H1 (cell line): Measurements from ENCODE around the gene ERAS. TPM values are rescaled to one million over a fixed set of nuclear protein-coding genes. Genes with fewer than 3 reads are reported as not detected.

Experiments
- CTCF ChIA-PET: fragments of 300-600 bp; sonication (Branson Sonifier 250); formaldehyde crosslinking; loops from one replicate; lab custom pipeline; 2021; ENCODE audit not compliant: partially characterized antibody; lab: Charles Lee
- POLR2A ChIA-PET: fragments of 300-600 bp; sonication (Branson Sonifier 250); formaldehyde crosslinking; loops from one replicate; lab custom pipeline; 2021; ENCODE audit warnings: inconsistent platforms; ENCODE audit not compliant: partially characterized antibody; lab: Charles Lee
- DNase-seq, 2 experiments: peaks; one replicate each; pipeline versions ENCODE4 v3.0.0 to v3.0.0-alpha.2; 2010 to 2022; ENCODE audit warnings: low spot score in 2 of 2, low read depth in 1 of 2, mixed read lengths in 1 of 2
- FAIRE-seq: peaks from 2 replicates; lab custom pipeline; 2011; peaks lifted over from hg19 to GRCh38; lab: Jason Lieb, UNC
- H2AFZ ChIP-seq: 2 replicates; pipeline ENCODE4 v1.8.1; 2012; ENCODE audit warnings: low read length, inconsistent platforms
- H2AK5ac ChIP-seq: 2 replicates; pipeline ENCODE4 v1.6.1; 2013; ENCODE audit warnings: low read depth, low read length
- H2BK120ac ChIP-seq: replicated peaks from 2 replicates; pipeline ENCODE3; 2013; ENCODE audit warnings: low read depth, low read length, inconsistent platforms
- H2BK12ac ChIP-seq: 2 replicates; pipeline ENCODE4 v1.6.1; 2013; ENCODE audit warnings: low read depth, low read length
- H2BK15ac ChIP-seq: 2 replicates; pipeline ENCODE4 v1.6.1; 2013; ENCODE audit warnings: low read length
- H2BK20ac ChIP-seq: 2 replicates; pipeline ENCODE4 v1.6.1; 2013; ENCODE audit warnings: low read length
- H2BK5ac ChIP-seq: 2 replicates; pipeline ENCODE4 v1.6.1; 2013; ENCODE audit warnings: low read depth, low read length
- H3K14ac ChIP-seq: 2 replicates; pipeline ENCODE4 v1.6.1; 2013; ENCODE audit warnings: inconsistent platforms; ENCODE audit not compliant: insufficient read length
- H3K18ac ChIP-seq: 2 replicates; pipeline ENCODE4 v1.6.1; 2013; ENCODE audit warnings: low read length; ENCODE audit errors: extremely low read depth
- H3K23ac ChIP-seq: 2 replicates; pipeline ENCODE4 v1.6.1; 2013; ENCODE audit warnings: inconsistent platforms; ENCODE audit not compliant: insufficient read length
- H3K23me2 ChIP-seq: 2 replicates; pipeline ENCODE4 v1.6.1; 2013; ENCODE audit warnings: low read depth, low read length
- H3K27ac ChIP-seq: 2 replicates; pipeline ENCODE4 v1.6.1; 2011; ENCODE audit warnings: low read depth, low read length, inconsistent platforms
- H3K27me3 ChIP-seq, 4 experiments: replicated peaks in 1 of 4; 1 replicate in 1 of 4; 2 replicates in 3 of 4; pipeline versions ENCODE4 v1.6.1 to v1.8.1; 2011 to 2013; ENCODE audit warnings: low read length in 3 of 4, mild to moderate bottlenecking in 3 of 4, inconsistent platforms in 2 of 4, mixed read lengths in 2 of 4, moderate library complexity in 1 of 4; ENCODE audit not compliant: control insufficient read depth in 3 of 4, insufficient read depth in 3 of 4; ENCODE audit errors: extremely low read depth in 1 of 4
- H3K36me3 ChIP-seq, 4 experiments: 2 replicates each; pipeline versions ENCODE4 v1.6.1 to v1.8.1; 2011 to 2013; ENCODE audit warnings: mild to moderate bottlenecking in 4 of 4, low read length in 3 of 4, moderate library complexity in 2 of 4, control low read depth in 1 of 4, inconsistent platforms in 1 of 4; ENCODE audit not compliant: insufficient read depth in 4 of 4, control insufficient read depth in 2 of 4
- H3K4ac ChIP-seq: replicated peaks from 2 replicates; pipeline ENCODE3; 2013; ENCODE audit warnings: low read length, low read depth, mixed read lengths, inconsistent platforms; ENCODE audit not compliant: insufficient read length
- H3K4me1 ChIP-seq, 4 experiments: replicated peaks in 1 of 4; 1 replicate in 1 of 4; 2 replicates in 3 of 4; pipeline versions ENCODE4 v1.6.1 to v1.8.1; 2011 to 2013; ENCODE audit warnings: low read length in 3 of 4, inconsistent platforms in 2 of 4, mixed read lengths in 1 of 4; ENCODE audit not compliant: insufficient read depth in 4 of 4, control insufficient read depth in 3 of 4
- H3K4me2 ChIP-seq, 2 experiments: 2 replicates each; pipeline versions ENCODE4 v1.6.1 to v1.8.1; 2011 to 2013; ENCODE audit warnings: low read depth in 2 of 2, low read length in 2 of 2, control low read depth in 1 of 2, inconsistent platforms in 1 of 2, mild to moderate bottlenecking in 1 of 2; ENCODE audit not compliant: insufficient read depth in 1 of 2
- H3K4me3 ChIP-seq, 4 experiments: fragments of 200-600, 300-600 bp in 1 of 4; sonication (generic), shearing (Covaris generic), sonication (Bioruptor Twin) in 1 of 4; 2 replicates each; pipeline versions ENCODE4 v1.5.1 to v1.8.1; 2011 to 2016; ENCODE audit warnings: low read length in 4 of 4, low read depth in 3 of 4, control low read depth in 2 of 4, inconsistent platforms in 2 of 4, mild to moderate bottlenecking in 2 of 4, mixed read lengths in 1 of 4, moderate library complexity in 1 of 4; ENCODE audit not compliant: insufficient read depth in 2 of 4; ENCODE audit errors: extremely low read depth in 1 of 4
- H3K56ac ChIP-seq: replicated peaks from 2 replicates; pipeline ENCODE3; 2013; ENCODE audit warnings: low read depth, mild to moderate bottlenecking, mixed read lengths, low read length, inconsistent platforms; ENCODE audit not compliant: insufficient read length
- H3K79me1 ChIP-seq: 2 replicates; pipeline ENCODE4 v1.6.1; 2013; ENCODE audit warnings: low read depth, low read length, control low read depth
- H3K79me2 ChIP-seq, 2 experiments: 2 replicates each; pipeline versions ENCODE4 v1.6.1 to v1.8.1; 2012 to 2013; ENCODE audit warnings: low read length in 2 of 2, mild to moderate bottlenecking in 2 of 2, inconsistent platforms in 1 of 2; ENCODE audit not compliant: insufficient read depth in 2 of 2, control insufficient read depth in 1 of 2
- H3K9ac ChIP-seq, 4 experiments: replicated peaks in 1 of 4; 1 replicate in 1 of 4; 2 replicates in 3 of 4; pipeline versions ENCODE4 v1.6.1 to v1.8.1; 2011 to 2013; ENCODE audit warnings: low read depth in 3 of 4, low read length in 3 of 4, control low read depth in 2 of 4, mild to moderate bottlenecking in 2 of 4, moderate library complexity in 2 of 4, inconsistent platforms in 1 of 4; ENCODE audit errors: extremely low read depth in 1 of 4
- H3K9me3 ChIP-seq, 2 experiments: 2 replicates each; pipeline versions ENCODE4 v1.6.1 to v1.8.1; 2012 to 2013; ENCODE audit warnings: mild to moderate bottlenecking in 2 of 2, moderate library complexity in 2 of 2, control low read depth in 1 of 2, inconsistent platforms in 1 of 2, low read depth in 1 of 2, low read length in 1 of 2, mixed read lengths in 1 of 2; ENCODE audit not compliant: insufficient read depth in 2 of 2
- H4K20me1 ChIP-seq, 2 experiments: replicated peaks in 1 of 2; 2 replicates each; pipeline versions ENCODE3 to v1.8.1; 2011 to 2013; ENCODE audit warnings: inconsistent platforms in 2 of 2, low read length in 2 of 2, mild to moderate bottlenecking in 1 of 2; ENCODE audit not compliant: insufficient read depth in 2 of 2, control insufficient read depth in 1 of 2
- H4K5ac ChIP-seq: 2 replicates; pipeline ENCODE4 v1.6.1; 2013; ENCODE audit warnings: low read length, low read depth, mixed read lengths, inconsistent platforms; ENCODE audit not compliant: insufficient read length
- H4K8ac ChIP-seq: 2 replicates; pipeline ENCODE4 v1.8.0; 2013; ENCODE audit warnings: mild to moderate bottlenecking, moderate library complexity, low read length, inconsistent platforms; ENCODE audit not compliant: insufficient read depth; ENCODE audit errors: extremely low read depth
- H4K91ac ChIP-seq: replicated peaks from 2 replicates; pipeline ENCODE3; 2013; ENCODE audit warnings: low read length, mixed read lengths, inconsistent platforms; ENCODE audit not compliant: insufficient read length
- ASH2L ChIP-seq: fragments of 200-600, 300-600 bp; sonication (generic); IDR thresholded peaks from one replicate; pipeline ENCODE4 v1.7.1; 2017; ENCODE audit warnings: low read length
- CBX5 ChIP-seq: fragments of 300-800, 300-1000 bp; sonication (generic); IDR thresholded peaks from 2 replicates; pipeline ENCODE4 v1.7.1; 2016; ENCODE audit warnings: antibody characterized with exemption, low read length, low read depth
- CHD2 ChIP-seq: IDR thresholded peaks from 2 replicates; pipeline ENCODE4 v1.6.1; 2012; ENCODE audit warnings: low read length, improper control_type of control experiment
- EGR1 ChIP-seq: IDR thresholded peaks from 2 replicates; pipeline ENCODE4 v1.6.1; 2011; ENCODE audit warnings: low read depth, low read length, borderline replicate concordance
- GABPA ChIP-seq: IDR thresholded peaks from 2 replicates; pipeline ENCODE4 v1.6.1; 2011; ENCODE audit warnings: mild to moderate bottlenecking, low read length, moderate library complexity, borderline replicate concordance; ENCODE audit not compliant: insufficient read depth
- NANOG ChIP-seq: IDR thresholded peaks from 2 replicates; pipeline ENCODE4 v1.6.1; 2011; ENCODE audit warnings: low read length, low read depth, mild to moderate bottlenecking, inconsistent platforms; ENCODE audit not compliant: insufficient read depth, poor library complexity, severe bottlenecking
- POLR2A ChIP-seq, 2 experiments: IDR thresholded peaks; 1 replicate in 1 of 2; 2 replicates in 1 of 2; pipeline ENCODE4 v1.6.1; 2011; ENCODE audit warnings: low read depth in 2 of 2, low read length in 2 of 2, mild to moderate bottlenecking in 2 of 2; ENCODE audit errors: control extremely low read depth in 1 of 2
- POU5F1 ChIP-seq: IDR thresholded peaks from 2 replicates; pipeline ENCODE4 v1.6.1; 2011; ENCODE audit warnings: low read depth, mild to moderate bottlenecking, low read length, moderate library complexity
- RNF2 ChIP-seq: fragments of 200-900, 300-1000 bp; sonication (generic); IDR thresholded peaks from 2 replicates; pipeline ENCODE4 v1.7.1; 2016; ENCODE audit warnings: borderline replicate concordance, low read depth, mild to moderate bottlenecking, antibody characterized with exemption, low read length; ENCODE audit not compliant: poor library complexity, severe bottlenecking; ENCODE audit errors: missing control alignments
- SIX5 ChIP-seq: IDR thresholded peaks from 2 replicates; pipeline ENCODE4 v1.6.1; 2011; ENCODE audit warnings: mild to moderate bottlenecking, low read depth, low read length
- SP1 ChIP-seq: IDR thresholded peaks from 2 replicates; pipeline ENCODE4 v1.6.1; 2011; ENCODE audit warnings: low read depth, low read length
- SRF ChIP-seq: IDR thresholded peaks from 2 replicates; pipeline ENCODE4 v1.6.1; 2011; ENCODE audit warnings: mild to moderate bottlenecking, low read depth, low read length, moderate library complexity
- SUZ12 ChIP-seq: fragments of 200-600 bp; sonication (generic); IDR thresholded peaks from 2 replicates; pipeline ENCODE4 v1.6.1; 2012; ENCODE audit warnings: mild to moderate bottlenecking, inconsistent platforms, low read length, moderate library complexity, mixed read lengths
- TEAD4 ChIP-seq: IDR thresholded peaks from 2 replicates; pipeline ENCODE4 v1.6.1; 2012; ENCODE audit warnings: low read depth, low read length, inconsistent platforms, mixed read lengths
- YY1 ChIP-seq: IDR thresholded peaks from 2 replicates; pipeline ENCODE4 v1.6.1; 2011; ENCODE audit warnings: low read depth, mild to moderate bottlenecking, low read length
- WGBS, 2 experiments: shearing (Covaris generic) in 1 of 2; methylation state at CpG; one replicate each; pipeline versions ENCODE4 v1.1.6 to v1.1.7; 2013 to 2015; ENCODE audit warnings: low lambda C conversion rate in 2 of 2, mixed read lengths in 2 of 2, inconsistent platforms in 1 of 2, low coverage in 1 of 2, missing lambda C conversion rate in 1 of 2; ENCODE audit not compliant: insufficient replicate concordance in 2 of 2, insufficient coverage in 1 of 2, insufficient read length in 1 of 2; ENCODE audit errors: extremely low coverage in 1 of 2, missing lambda C conversion rate in 1 of 2; 5-methylcytosine and 5-hydroxymethylcytosine counted together
- polyA plus RNA-seq, 7 experiments: library from polyadenylated mRNA; depleted of rRNA in 3 of 7; stranded (reverse) in 5 of 7; unstranded in 2 of 7; fragments of >200 nt in 5 of 7; fragments of 200-250 nt in 2 of 7; gene quantifications; 1 replicate in 5 of 7; 2 replicates in 1 of 7; 4 replicates in 1 of 7; pipeline versions ENCODE4 v1.2.1 to v1.2.3, GENCODE V29; 2011 to 2013; ENCODE audit warnings: missing spikeins in 2 of 7, mixed read lengths in 2 of 7
- total RNA-seq: library from RNA; stranded (reverse); fragmentation: NEBNext Ultra II Directional; extraction: Animal tissue kit (Norgen Biotek cat#: 25700); gene quantifications from 2 replicates; pipeline ENCODE4 v1.2.1, GENCODE V29; 2021
- TF ChIP-seq, protein P1 (sequence below): IDR thresholded peaks from 2 replicates; pipeline ENCODE4 v1.6.1; 2012; ENCODE audit warnings: inconsistent platforms

ERAS gene
- total and polyA plus RNA-seq, 2 of the 8 experiments (the other 6 are each of a cell fraction or from before 2014, with no cell fraction given), result 0.70 TPM; not detected in 1

DNA sequence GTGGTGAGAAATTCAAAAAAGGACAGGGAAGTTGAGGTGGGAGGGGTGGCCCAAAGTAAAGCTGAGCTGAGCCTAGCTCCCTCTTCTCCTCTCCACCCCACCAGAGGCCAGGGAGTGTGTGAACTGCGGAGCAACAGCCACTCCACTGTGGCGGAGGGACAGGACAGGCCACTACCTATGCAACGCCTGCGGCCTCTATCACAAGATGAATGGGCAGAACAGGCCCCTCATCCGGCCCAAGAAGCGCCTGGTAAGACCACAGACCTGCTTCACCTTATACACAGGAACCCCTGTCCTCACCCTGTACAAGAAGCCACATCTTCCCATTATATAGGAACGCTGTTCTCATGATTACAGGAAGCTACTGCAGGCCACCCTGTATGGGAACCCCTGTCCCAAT is 34.1 kb upstream of the ERAS start:
- Histone ChIP-seq H2BK20ac (no peak overlapping the region), H2AFZ (no peak overlapping the region), H3K56ac (no peak overlapping the region), H3K23ac (no peak overlapping the region), H3K4me3 (no peak overlapping the region), H3K4me1 (no peaks in the 10 kb centered on the region), H3K79me1 (no peaks in the 10 kb centered on the region), H3K36me3 (no peaks in the 10 kb centered on the region), H2BK120ac (no peak overlapping the region), H4K20me1 (no peaks in the 10 kb centered on the region), H3K27ac (no peak overlapping the region), H4K5ac (no peak overlapping the region), H3K23me2 (no peaks in the 10 kb centered on the region), H2BK5ac (no peak overlapping the region), H2AK5ac (no peak overlapping the region), H2BK15ac (no peak overlapping the region), H3K4me2 (no peak overlapping the region), H2BK12ac (no peak overlapping the region), H3K9ac (no peak overlapping the region), H3K4ac (no peak overlapping the region), H3K27me3 (no peaks in the 10 kb centered on the region), H3K18ac (no peak overlapping the region), H3K9me3 (no peaks in the 10 kb centered on the region), H4K8ac (no peak overlapping the region), H3K79me2 (no peaks in the 10 kb centered on the region), H3K14ac (no peak overlapping the region), H4K91ac (no peak overlapping the region)
- DNase-seq (no peak), FAIRE-seq (no peak)
- POLR2A ChIA-PET, result interaction anchor here (1.7 kb wide), 1 partner anchor 9 kb away, joined by 5 read pairs; the partner anchor contains the start of gene HDAC6
- CTCF ChIA-PET, result interaction anchor here (0.8 to 1.3 kb wide), 2 partner anchors 94 to 135 kb away, joined by 3 read pairs; no protein-coding TSS in a partner anchor
- WGBS, 2 experiments, result 93% methylated on average over 3 of the region's 7 CpGs; no CpG with 5 or more reads in 1 of the 2 experiments
- no peak for TF ChIP-seq GABPA
- TF ChIP-seq SP1, result no peak
- TF ChIP-seq POU5F1, result no peak
- no peak for TF ChIP-seq YY1
- TF ChIP-seq SUZ12, result no peak
- TF ChIP-seq EGR1, result no peak
- TF ChIP-seq TEAD4, result no peak
- TF ChIP-seq NANOG, result no peak
- no peak for TF ChIP-seq POLR2A (IDR thresholded peaks at IDR 0.05; ENCODE audit: control extremely low read depth in 1 of 2, low read depth in 2 of 2, low read length in 2 of 2)
- TF ChIP-seq SIX5, result no peak
- no peak for TF ChIP-seq CBX5
- TF ChIP-seq CHD2, result no peak
- no peak for TF ChIP-seq SRF
- no peak for TF ChIP-seq ASH2L
- TF ChIP-seq, protein P1, sequence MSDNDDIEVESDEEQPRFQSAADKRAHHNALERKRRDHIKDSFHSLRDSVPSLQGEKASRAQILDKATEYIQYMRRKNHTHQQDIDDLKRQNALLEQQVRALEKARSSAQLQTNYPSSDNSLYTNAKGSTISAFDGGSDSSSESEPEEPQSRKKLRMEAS, result no peak
- no peak for TF ChIP-seq RNF2
